GM21737 (cell line): ENCODE results near the gene AKAP9.
"Not testable (repeated sequence)": the region's sequence is repeated elsewhere in the genome, so short reads cannot be mapped to it uniquely, and the experiment has no call there.

ENCODE experiments used
- ATAC-seq: cut with Tn5 transposase; IDR thresholded peaks from one replicate; pipeline ENCODE4 v1.9.1; 2021; ENCODE audit warnings: mild to moderate bottlenecking, moderate library complexity; ENCODE audit not compliant: unreplicated experiment

Gene AKAP9

GRCh38 chr7:91940572-91941341, at the start of gene AKAP9:
Gene AKAP9 (plus strand): TSS chr7:91940862. CDS start chr7:91941100, 238 bp downstream.
- peak; percentile 96 for ATAC-seq

- ATAC-seq, result no peak
Observed at GRCh38 chr7:91892099-91892705, 48.5 kb upstream of the AKAP9 start.

- ATAC-seq, result no peak
Observed at GRCh38 chr7:91892821-91893340, 47.8 kb upstream of the AKAP9 start.

- not testable (repeated sequence) for ATAC-seq
Observed at GRCh38 chr7:91893699-91894098, 47.0 kb upstream of the AKAP9 start.

GRCh38 chr7:91894781-91895480, 45.7 kb upstream of the AKAP9 start:
- no peak for ATAC-seq

GRCh38 chr7:91898240-91898992, 42.2 kb upstream of the AKAP9 start:
- no peak for ATAC-seq

- no peak for ATAC-seq
Observed at GRCh38 chr7:91899563-91899962, 41.1 kb upstream of the AKAP9 start.

- no peak for ATAC-seq
Observed at GRCh38 chr7:91910171-91910570, 30.5 kb upstream of the AKAP9 start.

- no peak for ATAC-seq
Observed at GRCh38 chr7:91911121-91911520, 29.5 kb upstream of the AKAP9 start.

GRCh38 chr7:91912494-91912893, 28.2 kb upstream of the AKAP9 start:
- no peak for ATAC-seq

- no peak for ATAC-seq
Observed at GRCh38 chr7:91913612-91914011, 27.1 kb upstream of the AKAP9 start.

- ATAC-seq, result no peak
Observed at GRCh38 chr7:91915401-91916050, 25.1 kb upstream of the AKAP9 start.

GRCh38 chr7:91916051-91916440, 24.6 kb upstream of the AKAP9 start:
- no peak for ATAC-seq

GRCh38 chr7:91918356-91918755, 22.3 kb upstream of the AKAP9 start:
- ATAC-seq, result no peak

- ATAC-seq, result no peak
Observed at GRCh38 chr7:91922857-91923256, 17.8 kb upstream of the AKAP9 start.

GRCh38 chr7:91927912-91928311, 12.8 kb upstream of the AKAP9 start:
- ATAC-seq, result no peak

GRCh38 chr7:91929463-91929862, 11.2 kb upstream of the AKAP9 start:
- peak; percentile 85 for ATAC-seq

GRCh38 chr7:91940171-91940570, 491 bp upstream of the AKAP9 start:
- ATAC-seq, result no peak

- peak; percentile 30 for ATAC-seq
Observed at GRCh38 chr7:91941450-91941849, 788 bp downstream of the AKAP9 start.

GRCh38 chr7:91942312-91942711, 1.6 kb downstream of the AKAP9 start:
- ATAC-seq, result no peak
